ENCODE results near the gene DYNLT5.
"Not testable (repeated sequence)": the region's sequence is repeated elsewhere in the genome, so short reads cannot be mapped to it uniquely, and the experiment has no call there.

DYNLT5 gene

DNA sequence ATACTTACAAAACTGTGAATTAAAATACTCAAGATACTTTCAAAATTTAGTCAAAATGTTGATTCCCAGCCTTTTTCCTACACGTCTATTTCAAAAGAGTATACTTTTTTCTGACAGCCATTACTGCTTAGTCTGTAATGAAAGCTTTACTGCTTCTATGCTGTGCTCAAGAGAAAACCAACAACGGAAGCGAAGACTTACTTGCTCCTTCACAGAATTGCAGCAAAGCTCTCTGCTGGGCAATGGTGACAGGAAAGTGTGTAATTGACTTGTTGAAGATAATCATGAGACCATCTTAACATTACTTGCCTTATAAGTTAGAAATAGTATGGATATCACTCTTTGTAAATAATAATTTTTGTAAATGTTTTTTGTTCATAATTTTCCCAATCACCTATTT lies 1.7 kb upstream of the DYNLT5 start:
- peak; percentile 11 for DNase-seq (ENCODE audit: low spot score)

- DNase-seq (ENCODE audit: low spot score): no peak
Measured at GRCh38 chr1:66751160-66751559, 1.1 kb upstream of the DYNLT5 start.

- no peak for DNase-seq (ENCODE audit: low spot score)
Measured at GRCh38 chr1:66752671-66753371, 562 bp downstream of the DYNLT5 start.

DNA sequence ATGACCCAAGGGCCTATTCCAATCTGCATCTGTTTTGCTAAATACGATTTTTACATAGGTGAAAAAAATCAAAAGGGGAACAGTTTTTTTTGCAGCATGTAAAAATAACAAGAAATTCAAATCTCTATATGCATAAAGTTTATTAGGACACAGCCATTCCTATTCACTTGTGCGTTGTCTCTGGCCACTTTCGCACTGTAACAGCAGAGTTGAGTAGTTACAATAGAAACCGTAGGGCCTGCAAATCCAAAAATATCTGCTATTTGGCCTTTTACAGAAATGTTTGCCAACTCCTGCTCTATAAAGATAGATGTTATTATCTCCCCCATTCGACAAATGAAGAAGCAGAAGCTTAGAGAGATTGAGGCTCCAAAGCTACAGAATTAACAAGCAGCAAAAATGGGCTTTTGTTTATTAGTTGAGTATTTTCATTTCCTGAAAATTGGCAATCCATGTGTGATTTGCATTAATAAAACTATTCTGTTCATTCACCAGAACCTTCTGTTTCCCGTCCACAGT lies 5.5 kb downstream of the DYNLT5 start:
- no peak for DNase-seq (ENCODE audit: low spot score)

GRCh38 chr1:66758241-66758755 lies 6.0 kb downstream of the DYNLT5 start:
- peak; percentile 11 for DNase-seq (ENCODE audit: low spot score)

DNA sequence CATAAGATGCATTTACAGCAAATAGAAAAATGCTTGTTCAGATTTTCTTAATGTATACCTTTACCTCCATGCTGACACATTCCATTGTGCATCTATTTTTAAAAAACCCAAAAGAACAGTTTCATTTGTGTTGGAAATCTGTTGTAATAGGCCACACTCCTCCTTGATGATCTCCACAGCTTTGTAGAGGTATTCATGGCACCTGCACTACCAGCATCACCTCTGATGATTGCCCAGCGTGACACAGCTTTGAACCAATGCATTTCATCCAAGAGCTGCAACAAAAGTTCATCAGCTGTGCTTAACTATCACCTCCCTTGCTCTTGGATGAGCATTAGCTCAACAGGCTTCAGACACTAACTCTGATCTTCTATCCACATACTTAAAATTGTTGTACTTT lies 8.2 kb downstream of the DYNLT5 start:
- no peak for DNase-seq (ENCODE audit: low spot score)

DNA sequence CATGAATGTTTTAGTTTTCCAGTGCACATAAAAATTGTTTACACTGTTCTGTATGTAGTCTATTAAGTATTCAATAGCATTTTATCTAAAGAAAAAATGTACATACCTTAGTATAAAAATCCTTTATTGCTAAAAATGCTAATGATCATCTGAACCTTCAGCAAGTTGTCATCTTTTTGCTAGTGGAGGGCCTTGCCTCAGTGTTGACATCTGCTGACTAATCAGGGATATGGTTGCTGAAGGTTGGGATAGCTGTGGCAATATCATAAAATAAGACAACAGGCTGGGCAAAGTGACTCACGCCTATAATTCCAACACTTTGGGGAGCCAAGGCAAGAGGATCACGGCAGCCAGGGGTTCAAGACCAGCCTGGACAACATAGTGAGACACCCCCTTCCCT lies 9.0 kb downstream of the DYNLT5 start:
- no peak for DNase-seq (ENCODE audit: low spot score)

- DNase-seq (ENCODE audit: low spot score): peak; percentile 52
Measured at GRCh38 chr1:66764994-66765578, 12.8 kb downstream of the DYNLT5 start.

- no peak for DNase-seq (ENCODE audit: low spot score)
Measured at GRCh38 chr1:66767626-66768025, 15.4 kb downstream of the DYNLT5 start.

- no peak for DNase-seq (ENCODE audit: low spot score)
Measured at GRCh38 chr1:66768965-66769364, 16.7 kb downstream of the DYNLT5 start.

DNA sequence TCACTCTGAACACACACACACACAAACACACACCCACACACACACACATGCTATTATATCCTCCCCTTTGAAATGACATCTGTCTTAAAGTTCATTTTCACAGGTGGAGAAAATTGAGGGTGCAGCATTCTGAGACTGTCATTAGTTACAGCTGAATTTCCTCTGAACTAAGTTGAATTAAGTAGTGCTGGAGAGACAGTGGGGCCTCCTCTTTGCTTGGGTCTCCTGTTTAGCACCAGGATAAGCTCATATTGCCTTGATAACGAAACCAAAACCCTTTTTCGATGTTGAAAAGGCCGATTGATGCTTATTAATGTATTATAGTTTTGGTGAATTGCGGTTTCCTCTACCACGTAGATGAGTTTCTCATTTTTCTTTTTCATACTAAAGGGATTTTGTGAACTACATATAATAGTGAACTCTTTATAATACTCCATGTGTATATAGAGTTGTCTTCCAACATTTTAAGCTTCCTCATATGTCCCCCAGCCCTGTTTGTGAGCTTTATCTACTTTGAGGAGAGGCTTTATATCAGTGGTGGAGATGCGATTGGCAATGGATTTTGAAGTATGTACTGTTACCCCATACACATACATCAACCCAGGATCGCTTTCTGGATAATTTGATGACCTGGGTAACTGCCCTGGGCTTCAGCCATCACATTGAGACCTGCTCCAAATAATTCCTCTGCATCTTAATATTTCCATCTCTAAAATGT lies 17.4 kb downstream of the DYNLT5 start:
- no peak for DNase-seq (ENCODE audit: low spot score)

- no peak for DNase-seq (ENCODE audit: low spot score)
Measured at GRCh38 chr1:66770240-66770639, 18.0 kb downstream of the DYNLT5 start.

- DNase-seq (ENCODE audit: low spot score): no peak
Measured at GRCh38 chr1:66770694-66771093, 18.4 kb downstream of the DYNLT5 start.

- no peak for DNase-seq (ENCODE audit: low spot score)
Measured at GRCh38 chr1:66773227-66773626, 21.0 kb downstream of the DYNLT5 start.

DNA sequence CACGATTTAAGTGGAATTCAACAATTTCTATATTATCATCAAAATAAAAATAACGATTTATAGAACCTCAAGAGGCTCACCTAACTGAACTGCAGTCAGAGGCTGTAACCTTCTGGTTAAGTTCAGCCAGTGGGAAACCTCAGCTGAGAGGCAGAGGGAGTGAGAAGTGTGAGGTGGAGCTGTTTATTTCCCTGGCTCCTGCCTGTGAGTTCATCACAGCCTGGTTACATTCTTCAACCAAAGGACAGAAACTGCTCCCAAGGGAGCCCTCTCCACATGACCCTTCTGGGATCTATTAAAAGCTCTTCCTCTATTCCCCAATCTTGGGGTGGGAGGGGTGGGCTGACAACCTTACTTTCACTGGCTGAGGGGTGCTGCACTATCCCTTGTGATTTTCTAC lies 22.2 kb downstream of the DYNLT5 start:
- DNase-seq (ENCODE audit: low spot score): no peak

DNA sequence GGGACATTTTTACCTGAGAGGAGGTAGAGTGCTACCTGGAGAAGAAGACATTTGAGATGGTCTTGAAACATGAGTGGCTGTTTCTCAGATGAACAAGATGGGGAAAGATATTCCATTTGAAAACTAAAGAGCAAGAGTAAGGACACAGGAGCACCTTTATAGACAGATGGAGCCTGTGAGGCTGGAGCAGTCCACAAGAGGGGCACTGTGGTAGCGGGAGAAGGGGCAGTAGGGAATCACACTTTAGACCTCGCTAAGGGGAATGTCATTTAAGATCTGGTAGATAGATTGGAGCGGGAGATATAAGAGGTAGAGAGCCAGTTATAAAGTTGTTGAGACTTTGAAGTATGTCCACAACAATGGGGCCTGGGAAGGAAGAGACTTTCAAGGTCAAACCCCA lies 23.4 kb downstream of the DYNLT5 start:
- no peak for DNase-seq (ENCODE audit: low spot score)

- no peak for DNase-seq (ENCODE audit: low spot score)
Measured at GRCh38 chr1:66777831-66778230, 25.6 kb downstream of the DYNLT5 start.

GRCh38 chr1:66778266-66778665 lies 26.0 kb downstream of the DYNLT5 start:
- DNase-seq (ENCODE audit: low spot score): no peak

GRCh38 chr1:66778969-66779368 lies 26.7 kb downstream of the DYNLT5 start:
- DNase-seq (ENCODE audit: low spot score): no peak

DNA sequence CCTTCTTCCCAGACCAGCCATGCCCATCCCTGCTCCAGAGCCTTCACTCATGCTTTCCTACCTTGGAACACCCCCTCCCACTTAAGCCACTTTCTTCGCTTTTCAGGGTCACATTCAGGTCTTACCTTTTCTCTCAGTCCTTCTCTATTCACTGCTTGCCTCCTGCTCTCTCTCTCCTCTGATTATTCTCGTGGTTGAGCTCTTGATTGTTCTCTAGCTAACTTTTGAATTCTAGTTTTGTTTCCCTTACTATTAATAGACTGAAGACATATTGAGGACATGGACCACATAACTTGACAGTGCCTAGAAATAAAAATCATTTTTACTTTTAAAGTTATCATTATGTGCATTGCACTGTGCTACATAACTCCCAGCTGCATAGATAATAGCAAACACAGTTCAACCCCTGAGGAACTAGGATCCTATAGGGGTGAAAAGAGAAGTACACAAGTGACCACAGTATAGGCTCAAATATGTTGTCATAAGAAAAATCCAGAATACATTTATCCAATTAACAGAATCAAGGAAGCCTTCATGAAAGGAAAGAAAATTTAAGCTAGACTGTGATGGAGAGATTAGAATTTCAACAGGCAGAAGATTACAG lies 27.3 kb downstream of the DYNLT5 start:
- no peak for DNase-seq (ENCODE audit: low spot score)

DNA sequence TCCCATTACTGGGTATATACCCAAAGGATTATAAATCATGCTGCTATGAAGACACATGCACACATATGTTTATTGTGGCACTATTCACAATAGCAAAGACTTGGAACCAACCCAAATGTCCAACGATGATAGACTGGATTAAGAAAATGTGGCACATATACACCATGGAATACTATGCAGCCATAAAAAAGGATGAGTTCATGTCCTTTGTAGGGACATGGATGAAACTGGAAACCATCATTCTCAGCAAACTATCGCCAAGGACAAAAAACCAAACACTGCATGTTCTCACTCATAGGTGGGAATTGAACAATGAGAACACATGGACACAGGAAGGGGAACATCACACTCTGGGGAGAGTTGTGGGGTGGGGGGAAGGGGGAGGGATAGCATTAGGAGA lies 33.5 kb downstream of the DYNLT5 start:
- not testable (repeated sequence) for DNase-seq (ENCODE audit: low spot score)

DNA sequence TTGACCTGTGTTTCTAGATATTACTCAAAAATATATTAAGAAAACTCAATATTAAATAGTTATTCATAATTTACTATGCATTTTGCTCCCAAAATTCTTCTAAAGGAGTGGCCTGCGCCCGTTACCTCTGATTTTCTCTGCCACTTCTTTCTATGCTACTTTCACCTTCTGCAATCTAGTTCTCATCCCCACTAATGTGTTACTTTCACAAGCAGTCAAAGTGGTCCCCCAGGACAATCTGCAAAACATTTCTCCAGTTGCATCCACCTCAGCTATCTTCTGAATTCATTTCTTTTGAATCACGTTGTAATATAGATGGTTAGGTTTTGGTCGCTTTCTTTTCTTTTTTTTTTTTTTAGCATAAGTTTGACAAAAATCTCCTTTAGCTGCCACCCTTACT lies 35.4 kb downstream of the DYNLT5 start:
- DNase-seq (ENCODE audit: low spot score): no peak

Measured in SK-N-DZ (cell line).